Transverse colon (tissue), 4 donors: ENCODE measurements around the gene BORA. TPM values are rescaled to one million over a fixed set of nuclear protein-coding genes. Genes with fewer than 3 reads are reported as not detected.
A peak's percentile ranks its signal among the peaks of the same experiment; 100 is the strongest.

Experiments used
- DNase-seq: peaks from one replicate; pipeline ENCODE4 v3.0.0-alpha.2; 2019
- H3K27ac ChIP-seq, 4 donors: fragments of 200-600 bp; sonication (generic); 2 replicates each; pipeline ENCODE4 v1.5.1; 2016 to 2018; ENCODE audit warnings: inconsistent platforms in 4 of 4
- H3K27me3 ChIP-seq: fragments of 200-600 bp; sonication (generic); 2 replicates; pipeline ENCODE4 v1.5.1; 2017; ENCODE audit warnings: inconsistent platforms
- H3K36me3 ChIP-seq, 4 donors: fragments of 200-600 bp; sonication (generic); 2 replicates each; pipeline ENCODE4 v1.5.1; 2017 to 2019; ENCODE audit warnings: inconsistent platforms in 4 of 4
- H3K4me1 ChIP-seq, 4 donors: fragments of 200-600 bp; sonication (generic); 2 replicates each; pipeline ENCODE4 v1.5.1; 2017 to 2020; ENCODE audit warnings: inconsistent platforms in 4 of 4
- H3K4me3 ChIP-seq, 4 donors: fragments of 200-600 bp; sonication (generic); 1 replicate in 1 of 4; 2 replicates in 3 of 4; pipeline versions ENCODE4 v1.5.1 to v1.6.1; 2017 to 2019; ENCODE audit warnings: inconsistent platforms in 4 of 4
- H3K9me3 ChIP-seq, 2 donors: fragments of 200-600 bp; sonication (generic); 2 replicates each; pipeline ENCODE4 v1.5.1; 2017 to 2019; ENCODE audit warnings: inconsistent platforms in 2 of 2
- EP300 ChIP-seq: sonication (generic); formaldehyde crosslinking; IDR thresholded peaks from one replicate; pipeline ENCODE4 v1.6.1; 2017; ENCODE audit warnings: antibody characterized with exemption, low read depth
- POLR2A ChIP-seq: fragments of 450-650 bp; IDR thresholded peaks from one replicate; pipeline ENCODE4 v1.6.1; 2016; ENCODE audit warnings: antibody characterized with exemption, mild to moderate bottlenecking, moderate library complexity
- POLR2AphosphoS5 ChIP-seq, 3 donors: sonication (generic); formaldehyde crosslinking; IDR thresholded peaks; one replicate each; pipeline ENCODE4 v1.6.1; 2016; ENCODE audit warnings: antibody characterized with exemption in 3 of 3
- whole genome bisulfite sequencing, 2 donors: methylation state at CpG; one replicate each; pipeline ENCODE4 v1.1.5; 2018; ENCODE audit warnings: low coverage in 1 of 2; 5-methylcytosine and 5-hydroxymethylcytosine counted together
- in situ Hi-C, 4 donors: fragments of 200-750 bp; cut with MboI; loops; one replicate each; pipeline versions ENCODE4 v1.15.0 to v1.15.1; 2017; ENCODE audit warnings: low sequenced_read_pairs in 3 of 4, low pct_ligation_motif_present in 1 of 4, low pct_unique_long_range_greater_than_20kb in 1 of 4
- intact Hi-C: fragments of 100-400 bp; cut with DNase I; formaldehyde crosslinking; loops from one replicate; pipeline ENCODE4 v1.15.1; 2023; ENCODE audit warnings: low total_unique reads
- total RNA-seq, 4 donors: library from RNA; depleted of rRNA; stranded (reverse); fragments of >200 nt; gene quantifications; one replicate each; pipeline ENCODE4 v1.1.0, GENCODE V29; 2016
- TF ChIP-seq, protein P1 (sequence below), 5 experiments: fragments of 200-600 bp in 3 of 5; fragments of 450-650 bp in 2 of 5; sonication (generic) in 3 of 5; IDR thresholded peaks; 1 replicate in 2 of 5; 2 replicates in 3 of 5; pipeline ENCODE4 v1.5.1; 2016 to 2017; ENCODE audit warnings: antibody characterized with exemption in 5 of 5, inconsistent platforms in 3 of 5, mild to moderate bottlenecking in 2 of 5, moderate library complexity in 1 of 5

The BORA gene
- total RNA-seq: 10 to 100 TPM in 1 of 4 donors, 1 to 10 TPM in 3; 2.2 to 80.0 (median 7.7) TPM

- 0% methylated on average over 36 of the region's 71 CpGs; no CpG with 5 or more reads in 1 of the 2 donors for WGBS, 2 donors
- intact Hi-C loops: no loop called here
- H3K36me3 ChIP-seq: no peaks in the 10 kb centered on the region
- peak; percentile 97 for DNase-seq
- in situ Hi-C loops: no loop called here
- H3K27me3 ChIP-seq: no peaks in the 10 kb centered on the region
- H3K4me3 ChIP-seq: peak within 1 kb of the TSS; percentile 79 to 91 (median 83)
- no peaks in the 10 kb centered on the region for H3K9me3 ChIP-seq
- H3K27ac ChIP-seq: peak within 1 kb of the TSS; percentile 73 to 90 (median 80)
- TF ChIP-seq POLR2AphosphoS5 (IDR thresholded peaks at IDR 0.05) (peak; percentile 42 to 55 (median 51)), EP300 (no peak), POLR2A (peak; percentile 45)
- H3K4me1 ChIP-seq: peaks cover 5 to 33% (median 27%) of the 10 kb centered on the region in 4 donors
Measured at GRCh38 chr13:72727417-72728289, at the start of gene BORA, which contains the start of gene MZT1. Gene BORA, plus strand, starts transcription at chr13:72727923. Its CDS starts 1,018 bp downstream, at chr13:72728941. Gene MZT1, minus strand, starts transcription at chr13:72727629. Its CDS starts 27 bp downstream, at chr13:72727602.

DNA sequence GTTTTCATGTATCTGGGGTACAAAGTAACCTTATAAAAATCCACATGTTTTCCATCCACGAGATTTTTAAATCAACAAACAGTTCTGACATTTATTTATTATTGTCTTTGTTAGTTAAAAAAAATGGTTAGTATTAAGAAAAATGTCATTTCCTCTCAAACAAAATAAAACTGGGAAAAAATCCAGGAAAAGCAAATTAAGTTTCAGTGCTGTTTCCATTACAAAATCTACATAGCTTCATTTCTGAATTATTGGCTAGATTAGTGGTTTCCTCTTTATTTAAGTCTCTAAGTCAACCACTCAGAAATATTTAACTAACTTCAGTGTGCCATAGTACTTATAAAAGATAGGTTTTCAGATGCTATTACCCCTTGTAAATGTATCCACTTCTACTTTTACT, 49.4 kb upstream of the BORA start:
- in situ Hi-C loops: no loop called here
- TF ChIP-seq, protein P1, sequence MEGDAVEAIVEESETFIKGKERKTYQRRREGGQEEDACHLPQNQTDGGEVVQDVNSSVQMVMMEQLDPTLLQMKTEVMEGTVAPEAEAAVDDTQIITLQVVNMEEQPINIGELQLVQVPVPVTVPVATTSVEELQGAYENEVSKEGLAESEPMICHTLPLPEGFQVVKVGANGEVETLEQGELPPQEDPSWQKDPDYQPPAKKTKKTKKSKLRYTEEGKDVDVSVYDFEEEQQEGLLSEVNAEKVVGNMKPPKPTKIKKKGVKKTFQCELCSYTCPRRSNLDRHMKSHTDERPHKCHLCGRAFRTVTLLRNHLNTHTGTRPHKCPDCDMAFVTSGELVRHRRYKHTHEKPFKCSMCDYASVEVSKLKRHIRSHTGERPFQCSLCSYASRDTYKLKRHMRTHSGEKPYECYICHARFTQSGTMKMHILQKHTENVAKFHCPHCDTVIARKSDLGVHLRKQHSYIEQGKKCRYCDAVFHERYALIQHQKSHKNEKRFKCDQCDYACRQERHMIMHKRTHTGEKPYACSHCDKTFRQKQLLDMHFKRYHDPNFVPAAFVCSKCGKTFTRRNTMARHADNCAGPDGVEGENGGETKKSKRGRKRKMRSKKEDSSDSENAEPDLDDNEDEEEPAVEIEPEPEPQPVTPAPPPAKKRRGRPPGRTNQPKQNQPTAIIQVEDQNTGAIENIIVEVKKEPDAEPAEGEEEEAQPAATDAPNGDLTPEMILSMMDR (IDR thresholded peaks at IDR 0.05): no peak
- TF ChIP-seq POLR2A: no peak
- no peak for TF ChIP-seq EP300
- TF ChIP-seq POLR2AphosphoS5 (IDR thresholded peaks at IDR 0.05): no peak
- Histone ChIP-seq H3K27ac (no peak overlapping the region), H3K36me3 (no peaks in the 10 kb centered on the region), H3K9me3 (no peaks in the 10 kb centered on the region), H3K27me3 (no peaks in the 10 kb centered on the region), H3K4me1 (no peaks in the 10 kb centered on the region), H3K4me3 (no peak overlapping the region)
- WGBS, 2 donors: 52 to 71% methylated on average over 1 of the region's 1 CpG
- DNase-seq: no peak
- intact Hi-C loops: no loop called here

- Histone ChIP-seq H3K9me3 (no peaks in the 10 kb centered on the region), H3K27me3 (no peaks in the 10 kb centered on the region), H3K27ac (no peak overlapping the region), H3K4me3 (no peak overlapping the region), H3K36me3 (no peaks in the 10 kb centered on the region), H3K4me1 (no peaks in the 10 kb centered on the region)
- intact Hi-C loops: no loop called here
- in situ Hi-C loops: no loop called here
- TF ChIP-seq POLR2A (no peak), EP300 (no peak), POLR2AphosphoS5 (IDR thresholded peaks at IDR 0.05) (no peak)
- TF ChIP-seq, protein P1 (IDR thresholded peaks at IDR 0.05): no peak
- WGBS, 2 donors: 94 to 100% methylated on average over 1 of the region's 1 CpG
- no peak for DNase-seq
Measured at GRCh38 chr13:72680353-72680752, 47.4 kb upstream of the BORA start.

GRCh38 chr13:72686766-72687165, 41.0 kb upstream of the BORA start:
- TF ChIP-seq, protein P1 (IDR thresholded peaks at IDR 0.05): no peak
- no peak for TF ChIP-seq POLR2A
- no peak for TF ChIP-seq EP300
- TF ChIP-seq POLR2AphosphoS5 (IDR thresholded peaks at IDR 0.05): no peak
- intact Hi-C loops (no loop called here), in situ Hi-C loops (no loop called here)
- DNase-seq: no peak
- no peaks in the 10 kb centered on the region for H3K36me3 ChIP-seq
- H3K9me3 ChIP-seq: no peaks in the 10 kb centered on the region
- H3K27me3 ChIP-seq: no peaks in the 10 kb centered on the region
- no peaks in the 10 kb centered on the region for H3K4me1 ChIP-seq
- H3K4me3 ChIP-seq: no peak overlapping the region
- H3K27ac ChIP-seq: no peak overlapping the region
- 75% methylated on average over 3 of the region's 3 CpGs for WGBS, 2 donors
